ENCODE data around the gene NUDT14. TPM values are rescaled to one million over a fixed set of nuclear protein-coding genes. Genes with fewer than 3 reads are reported as not detected.

Gene NUDT14
- total and polyA plus RNA-seq, 5 donors from 2014 or later = 6.5 to 18.1 (median 11.8) TPM

- Histone ChIP-seq H3K27me3 (ENCODE audit: control insufficient read depth, insufficient read depth, low read length) (no peaks in the 10 kb centered on the region), H3K27ac (ENCODE audit: insufficient read depth, low read length, poor library complexity, severe bottlenecking) (no peak overlapping the region), H3K9me3 (ENCODE audit: control insufficient read depth in 2 of 2, low read length in 2 of 2) (no peaks in the 10 kb centered on the region), H3K4me1 (ENCODE audit: control insufficient read depth, insufficient read depth, low read length, poor library complexity, severe bottlenecking) (no peaks in the 10 kb centered on the region), H3K36me3 (ENCODE audit: control insufficient read depth, insufficient read depth, low read length) (peaks cover 25% of the 10 kb centered on the region), H3K4me3 (ENCODE audit: low read depth, low read length) (no peak overlapping the region)
- H3K27me3 Mint-ChIP-seq = no peaks in the 10 kb centered on the region
- no peak overlapping the region for H3K27ac Mint-ChIP-seq
- peaks cover 19% of the 10 kb centered on the region for H3K36me3 Mint-ChIP-seq
- DNase-seq (no peak), ATAC-seq (ENCODE audit: low read depth in 2 of 2) (no peak)
- peaks cover 0 to 5% (median 0%) of the 10 kb centered on the region in 4 donors for H3K4me1 Mint-ChIP-seq
- H3K9me3 Mint-ChIP-seq = no peaks in the 10 kb centered on the region
- H3K4me3 Mint-ChIP-seq = no peak overlapping the region
Measured at GRCh38 chr14:105216490-105217247, 35.6 kb upstream of the NUDT14 start.

DNA sequence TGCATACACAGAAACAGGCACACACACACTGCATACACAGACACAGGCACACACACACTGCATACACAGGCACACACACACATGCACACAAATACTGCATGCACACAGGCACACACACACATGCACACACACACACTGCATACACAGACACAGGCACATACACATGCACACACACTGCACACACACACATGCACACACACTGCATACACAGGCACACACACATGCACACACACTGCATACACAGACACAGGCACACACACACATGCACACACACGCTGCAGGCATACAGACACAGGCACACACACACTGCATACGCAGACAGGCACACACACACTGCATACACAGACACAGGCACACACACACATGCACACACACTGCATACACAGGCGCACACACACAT is 34.5 kb upstream of the NUDT14 start:
- Mint-ChIP-seq H3K36me3 (peaks cover 19% of the 10 kb centered on the region), H3K4me1 (peaks cover 0 to 5% (median 0%) of the 10 kb centered on the region in 4 donors), H3K4me3 (no peak overlapping the region), H3K27me3 (no peaks in the 10 kb centered on the region), H3K27ac (no peak overlapping the region), H3K9me3 (no peaks in the 10 kb centered on the region)
- no peak overlapping the region for H3K27ac ChIP-seq (ENCODE audit: insufficient read depth, low read length, poor library complexity, severe bottlenecking)
- no peak overlapping the region for H3K4me3 ChIP-seq (ENCODE audit: low read depth, low read length)
- no peaks in the 10 kb centered on the region for H3K27me3 ChIP-seq (ENCODE audit: control insufficient read depth, insufficient read depth, low read length)
- no peak for ATAC-seq (ENCODE audit: low read depth in 2 of 2)
- no peaks in the 10 kb centered on the region for H3K4me1 ChIP-seq (ENCODE audit: control insufficient read depth, insufficient read depth, low read length, poor library complexity, severe bottlenecking)
- no peak for DNase-seq
- no peaks in the 10 kb centered on the region for H3K9me3 ChIP-seq (ENCODE audit: control insufficient read depth in 2 of 2, low read length in 2 of 2)
- peaks cover 18% of the 10 kb centered on the region for H3K36me3 ChIP-seq (ENCODE audit: control insufficient read depth, insufficient read depth, low read length)

- no peak for ATAC-seq (ENCODE audit: low read depth in 2 of 2)
- H3K27ac Mint-ChIP-seq = no peak overlapping the region
Measured at GRCh38 chr14:105214324-105214915, 33.3 kb upstream of the NUDT14 start.

DNA sequence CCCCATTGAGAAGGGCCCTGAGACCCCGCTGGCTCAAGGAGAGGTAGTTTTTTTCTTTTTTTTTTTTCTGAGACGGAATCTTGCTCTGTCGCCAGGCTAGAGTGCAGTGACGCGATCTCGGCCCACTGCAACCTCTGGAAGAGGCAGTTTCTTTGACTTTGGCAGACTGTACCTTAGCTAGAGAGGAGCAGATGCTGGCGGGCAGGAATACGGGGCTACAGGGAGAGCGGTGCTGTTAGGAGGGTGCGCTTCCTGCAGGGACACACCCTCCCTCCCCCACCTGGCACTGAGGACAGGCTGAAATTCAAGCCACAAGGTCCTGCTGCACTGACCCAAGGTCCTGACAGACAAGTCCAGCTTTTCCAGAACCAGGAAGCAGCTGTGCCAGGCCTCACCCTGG is 32.2 kb upstream of the NUDT14 start:
- peaks cover 16% of the 10 kb centered on the region for H3K36me3 Mint-ChIP-seq
- H3K36me3 ChIP-seq (ENCODE audit: control insufficient read depth, insufficient read depth, low read length) = peaks cover 11% of the 10 kb centered on the region
- no peaks in the 10 kb centered on the region for H3K4me1 ChIP-seq (ENCODE audit: control insufficient read depth, insufficient read depth, low read length, poor library complexity, severe bottlenecking)
- H3K4me3 Mint-ChIP-seq = no peak overlapping the region
- no peak overlapping the region for H3K27ac Mint-ChIP-seq
- H3K4me1 Mint-ChIP-seq = peaks cover 0 to 5% (median 0%) of the 10 kb centered on the region in 4 donors
- ATAC-seq (ENCODE audit: low read depth in 2 of 2) (no peak), DNase-seq (no peak)
- no peaks in the 10 kb centered on the region for H3K27me3 Mint-ChIP-seq
- no peak overlapping the region for H3K27ac ChIP-seq (ENCODE audit: insufficient read depth, low read length, poor library complexity, severe bottlenecking)
- no peaks in the 10 kb centered on the region for H3K9me3 Mint-ChIP-seq
- no peaks in the 10 kb centered on the region for H3K27me3 ChIP-seq (ENCODE audit: control insufficient read depth, insufficient read depth, low read length)
- H3K4me3 ChIP-seq (ENCODE audit: low read depth, low read length) = no peak overlapping the region
- no peaks in the 10 kb centered on the region for H3K9me3 ChIP-seq (ENCODE audit: control insufficient read depth in 2 of 2, low read length in 2 of 2)

More at GRCh38 chr14:105214324-105214915, 33.3 kb upstream of the NUDT14 start:
- Histone ChIP-seq H3K9me3 (ENCODE audit: control insufficient read depth in 2 of 2, low read length in 2 of 2) (no peaks in the 10 kb centered on the region), H3K4me3 (ENCODE audit: low read depth, low read length) (no peak overlapping the region), H3K36me3 (ENCODE audit: control insufficient read depth, insufficient read depth, low read length) (peaks cover 18% of the 10 kb centered on the region), H3K27me3 (ENCODE audit: control insufficient read depth, insufficient read depth, low read length) (no peaks in the 10 kb centered on the region), H3K4me1 (ENCODE audit: control insufficient read depth, insufficient read depth, low read length, poor library complexity, severe bottlenecking) (no peaks in the 10 kb centered on the region), H3K27ac (ENCODE audit: insufficient read depth, low read length, poor library complexity, severe bottlenecking) (no peak overlapping the region)
- DNase-seq = no peak
- Mint-ChIP-seq H3K4me1 (peaks cover 0 to 5% (median 0%) of the 10 kb centered on the region in 4 donors), H3K27me3 (no peaks in the 10 kb centered on the region), H3K9me3 (no peaks in the 10 kb centered on the region), H3K4me3 (no peak overlapping the region), H3K36me3 (peaks cover 16% of the 10 kb centered on the region)

GRCh38 chr14:105212541-105213300 is 31.6 kb upstream of the NUDT14 start:
- Mint-ChIP-seq H3K9me3 (no peaks in the 10 kb centered on the region), H3K4me1 (peaks cover 0 to 5% (median 0%) of the 10 kb centered on the region in 4 donors), H3K36me3 (peaks cover 16% of the 10 kb centered on the region), H3K4me3 (no peak overlapping the region), H3K27me3 (no peaks in the 10 kb centered on the region), H3K27ac (no peak overlapping the region)
- H3K4me3 ChIP-seq (ENCODE audit: low read depth, low read length) = no peak overlapping the region
- no peaks in the 10 kb centered on the region for H3K4me1 ChIP-seq (ENCODE audit: control insufficient read depth, insufficient read depth, low read length, poor library complexity, severe bottlenecking)
- H3K27ac ChIP-seq (ENCODE audit: insufficient read depth, low read length, poor library complexity, severe bottlenecking) = no peak overlapping the region
- no peaks in the 10 kb centered on the region for H3K9me3 ChIP-seq (ENCODE audit: control insufficient read depth in 2 of 2, low read length in 2 of 2)
- no peaks in the 10 kb centered on the region for H3K27me3 ChIP-seq (ENCODE audit: control insufficient read depth, insufficient read depth, low read length)
- ATAC-seq (ENCODE audit: low read depth in 2 of 2) (no peak), DNase-seq (no peak)
- peaks cover 8% of the 10 kb centered on the region for H3K36me3 ChIP-seq (ENCODE audit: control insufficient read depth, insufficient read depth, low read length)

- Mint-ChIP-seq H3K4me1 (peaks cover 0 to 5% (median 0%) of the 10 kb centered on the region in 4 donors), H3K4me3 (no peak overlapping the region), H3K36me3 (peaks cover 16% of the 10 kb centered on the region), H3K9me3 (no peaks in the 10 kb centered on the region), H3K27ac (no peak overlapping the region), H3K27me3 (no peaks in the 10 kb centered on the region)
- H3K27ac ChIP-seq (ENCODE audit: insufficient read depth, low read length, poor library complexity, severe bottlenecking) = no peak overlapping the region
- DNase-seq = no peak
- H3K36me3 ChIP-seq (ENCODE audit: control insufficient read depth, insufficient read depth, low read length) = peaks cover 8% of the 10 kb centered on the region
- no peaks in the 10 kb centered on the region for H3K27me3 ChIP-seq (ENCODE audit: control insufficient read depth, insufficient read depth, low read length)
- no peaks in the 10 kb centered on the region for H3K9me3 ChIP-seq (ENCODE audit: control insufficient read depth in 2 of 2, low read length in 2 of 2)
- H3K4me3 ChIP-seq (ENCODE audit: low read depth, low read length) = no peak overlapping the region
- ATAC-seq (ENCODE audit: low read depth in 2 of 2) = no peak
- no peaks in the 10 kb centered on the region for H3K4me1 ChIP-seq (ENCODE audit: control insufficient read depth, insufficient read depth, low read length, poor library complexity, severe bottlenecking)
Measured at GRCh38 chr14:105211758-105212089, 30.6 kb upstream of the NUDT14 start.

DNA sequence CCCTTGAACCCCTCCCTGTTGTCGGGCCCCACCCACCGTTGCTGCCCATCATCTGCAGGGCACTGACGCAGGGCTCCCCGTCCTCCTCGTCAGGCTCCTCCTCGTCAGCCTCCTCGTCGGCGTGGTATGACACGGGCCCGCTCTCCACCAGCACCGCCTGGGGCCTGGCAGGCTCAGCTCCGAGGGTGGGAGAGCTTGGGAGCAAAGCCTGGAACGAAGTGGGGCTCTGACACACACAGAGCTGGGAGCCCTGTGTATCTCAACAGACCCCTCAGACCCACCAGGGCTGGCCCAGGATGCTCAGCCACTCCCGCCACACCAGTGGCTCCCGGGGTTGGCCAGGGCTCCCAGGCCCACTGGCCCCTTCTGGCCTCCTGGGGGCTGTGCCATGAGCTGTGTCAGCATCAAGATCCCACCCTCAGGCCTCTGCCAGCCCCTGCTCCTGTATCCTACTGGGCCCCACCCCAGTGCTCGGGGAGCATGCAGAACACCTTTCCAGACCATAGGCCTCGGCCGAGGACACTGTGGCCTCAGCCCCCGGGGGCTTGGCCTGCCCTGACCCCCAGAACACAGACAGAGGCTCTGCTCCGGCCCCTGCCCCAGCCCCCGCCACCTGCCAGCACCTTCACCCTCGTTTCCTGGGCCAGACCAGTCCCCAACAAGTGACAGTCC is 30.1 kb upstream of the NUDT14 start:
- Histone ChIP-seq H3K27ac (ENCODE audit: insufficient read depth, low read length, poor library complexity, severe bottlenecking) (no peak overlapping the region), H3K9me3 (ENCODE audit: control insufficient read depth in 2 of 2, low read length in 2 of 2) (no peaks in the 10 kb centered on the region), H3K27me3 (ENCODE audit: control insufficient read depth, insufficient read depth, low read length) (no peaks in the 10 kb centered on the region), H3K4me3 (ENCODE audit: low read depth, low read length) (no peak overlapping the region), H3K36me3 (ENCODE audit: control insufficient read depth, insufficient read depth, low read length) (peaks cover 8% of the 10 kb centered on the region), H3K4me1 (ENCODE audit: control insufficient read depth, insufficient read depth, low read length, poor library complexity, severe bottlenecking) (no peaks in the 10 kb centered on the region)
- DNase-seq (no peak), ATAC-seq (ENCODE audit: low read depth in 2 of 2) (no peak)
- H3K27me3 Mint-ChIP-seq = no peaks in the 10 kb centered on the region
- no peak overlapping the region for H3K4me3 Mint-ChIP-seq
- peaks cover 0 to 5% (median 0%) of the 10 kb centered on the region in 4 donors for H3K4me1 Mint-ChIP-seq
- no peak overlapping the region for H3K27ac Mint-ChIP-seq
- H3K9me3 Mint-ChIP-seq = no peaks in the 10 kb centered on the region
- H3K36me3 Mint-ChIP-seq = peaks cover 16% of the 10 kb centered on the region
